K562 (cell line): ENCODE data around the gene CHCHD1. TPM values are rescaled to one million over a fixed set of nuclear protein-coding genes. Genes with fewer than 3 reads are reported as not detected.

Source experiments
- CSDE1 ChIP-seq, 2 experiments: fragments of 450-650 bp; IDR thresholded peaks; 2 replicates each; pipeline ENCODE4 v1.6.1; 2016; ENCODE audit warnings: mild to moderate bottlenecking in 1 of 2
- DPF2 ChIP-seq: fragments of 450-650 bp; IDR thresholded peaks from 2 replicates; pipeline ENCODE4 v1.6.1; 2016
- HDAC1 ChIP-seq, 2 experiments: fragments of 450-650 bp; IDR thresholded peaks; 2 replicates each; pipeline ENCODE4 v1.6.1; 2016 to 2017; ENCODE audit warnings: inconsistent platforms in 1 of 2, mild to moderate bottlenecking in 1 of 2, moderate library complexity in 1 of 2
- HIVEP1 ChIP-seq: fragments of 250-450 bp; sonication (Bioruptor Pico); IDR thresholded peaks from 2 replicates; pipeline ENCODE4 v1.4.0; 2020; ENCODE audit warnings: mild to moderate bottlenecking
- MYNN ChIP-seq, 2 experiments: sonication (generic); formaldehyde crosslinking in 1 of 2; IDR thresholded peaks; 2 replicates each; pipeline versions ENCODE4 v1.5.0 to v1.6.1; 2016 to 2020; ENCODE audit warnings: antibody characterized with exemption in 1 of 2, missing genetic modification reagents in 1 of 2
- POLR3A ChIP-seq: IDR thresholded peaks from 2 replicates; pipeline ENCODE4 v1.6.1; 2011; ENCODE audit warnings: borderline replicate concordance, mild to moderate bottlenecking, moderate library complexity; ENCODE audit not compliant: insufficient read length, insufficient read depth; ENCODE audit errors: extremely low read depth
- PTBP1 ChIP-seq: fragments of 200-400 bp; formaldehyde crosslinking; IDR thresholded peaks from 2 replicates; pipeline ENCODE4 v1.6.1; 2017; ENCODE audit warnings: low read depth, low read length
- SMC3 ChIP-seq: conservative IDR thresholded peaks from 2 replicates; pipeline ENCODE4 v1.6.1; 2011; ENCODE audit warnings: low read depth, low read length, improper control_type of control experiment; ENCODE audit not compliant: insufficient read depth
- ZNF507 ChIP-seq: conservative IDR thresholded peaks from 2 replicates; pipeline ENCODE4 v1.6.1; 2017; ENCODE audit warnings: missing genetic modification characterization, missing compliant biosample characterization
- polyA plus RNA-seq, 8 experiments: library from polyadenylated mRNA; depleted of rRNA in 4 of 8; stranded (reverse) in 5 of 8; unstranded in 3 of 8; fragments of >200 nt; fragmentation: Nextera tagmentation in 2 of 8; fragmentation: Illumina TruSeq in 1 of 8; extraction: Ambion mirVana in 2 of 8; extraction: Trizol in 1 of 8; gene quantifications; 2 replicates each; pipeline versions ENCODE4 v1.2.1 to v1.2.3, GENCODE V29; 2011 to 2014; ENCODE audit warnings: inconsistent platforms in 1 of 8, missing spikeins in 1 of 8
- total RNA-seq, 7 experiments: library from RNA; depleted of rRNA in 6 of 7; stranded (reverse); fragments of >200 nt in 6 of 7; fragmentation: Illumina TruSeq in 2 of 7; extraction: Trizol in 2 of 7; gene quantifications; 2 replicates each; pipeline versions ENCODE4 v1.2.1 to v1.2.3, GENCODE V29; 2011 to 2021; ENCODE audit warnings: low replicate concordance in 1 of 7
- TF ChIP-seq, protein P1 (sequence below): fragments of 450-650 bp; formaldehyde crosslinking; conservative IDR thresholded peaks from 2 replicates; pipeline ENCODE4 v1.4.0; 2022; ENCODE audit warnings: mild to moderate bottlenecking, missing genetic modification characterization
- TF ChIP-seq, protein P2 (sequence below): fragments of 200-600 bp; sonication (generic); IDR thresholded peaks from one replicate; pipeline ENCODE4 v1.6.1; 2012; ENCODE audit warnings: mild to moderate bottlenecking, low read depth, low read length, inconsistent platforms
- TF ChIP-seq, protein P3 (sequence below): fragments of 450-650 bp; IDR thresholded peaks from 2 replicates; pipeline ENCODE4 v1.6.1; 2016

CHCHD1 gene
- total and polyA plus RNA-seq, 9 of the 15 experiments (the other 6 are each of a cell fraction or from before 2014, with no cell fraction given), result 52.9 to 126 (median 83.4) TPM

GRCh38 chr10:73774637-73775036 lies 7.2 kb upstream of the CHCHD1 start (continued):
- TF ChIP-seq, protein P1, sequence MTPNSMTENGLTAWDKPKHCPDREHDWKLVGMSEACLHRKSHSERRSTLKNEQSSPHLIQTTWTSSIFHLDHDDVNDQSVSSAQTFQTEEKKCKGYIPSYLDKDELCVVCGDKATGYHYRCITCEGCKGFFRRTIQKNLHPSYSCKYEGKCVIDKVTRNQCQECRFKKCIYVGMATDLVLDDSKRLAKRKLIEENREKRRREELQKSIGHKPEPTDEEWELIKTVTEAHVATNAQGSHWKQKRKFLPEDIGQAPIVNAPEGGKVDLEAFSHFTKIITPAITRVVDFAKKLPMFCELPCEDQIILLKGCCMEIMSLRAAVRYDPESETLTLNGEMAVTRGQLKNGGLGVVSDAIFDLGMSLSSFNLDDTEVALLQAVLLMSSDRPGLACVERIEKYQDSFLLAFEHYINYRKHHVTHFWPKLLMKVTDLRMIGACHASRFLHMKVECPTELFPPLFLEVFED (CRISPR knock-in tag), result 0 out of 2 replicates have a peak, but pooled peaks have one; percentile 47
- no peak for TF ChIP-seq POLR3A
- 0 out of 2 replicates have a peak, but pooled peaks have one; percentile 19 for TF ChIP-seq MYNN (IDR thresholded peaks at IDR 0.05)
- TF ChIP-seq MYNN (CRISPR knock-in tag; IDR thresholded peaks at IDR 0.05), result no peak
- no peak for TF ChIP-seq PTBP1
- TF ChIP-seq HDAC1 (IDR thresholded peaks at IDR 0.05), result peak in 1 of 2 experiments; percentile 74; a peak in 2 of 4 replicates
- TF ChIP-seq, protein P2, sequence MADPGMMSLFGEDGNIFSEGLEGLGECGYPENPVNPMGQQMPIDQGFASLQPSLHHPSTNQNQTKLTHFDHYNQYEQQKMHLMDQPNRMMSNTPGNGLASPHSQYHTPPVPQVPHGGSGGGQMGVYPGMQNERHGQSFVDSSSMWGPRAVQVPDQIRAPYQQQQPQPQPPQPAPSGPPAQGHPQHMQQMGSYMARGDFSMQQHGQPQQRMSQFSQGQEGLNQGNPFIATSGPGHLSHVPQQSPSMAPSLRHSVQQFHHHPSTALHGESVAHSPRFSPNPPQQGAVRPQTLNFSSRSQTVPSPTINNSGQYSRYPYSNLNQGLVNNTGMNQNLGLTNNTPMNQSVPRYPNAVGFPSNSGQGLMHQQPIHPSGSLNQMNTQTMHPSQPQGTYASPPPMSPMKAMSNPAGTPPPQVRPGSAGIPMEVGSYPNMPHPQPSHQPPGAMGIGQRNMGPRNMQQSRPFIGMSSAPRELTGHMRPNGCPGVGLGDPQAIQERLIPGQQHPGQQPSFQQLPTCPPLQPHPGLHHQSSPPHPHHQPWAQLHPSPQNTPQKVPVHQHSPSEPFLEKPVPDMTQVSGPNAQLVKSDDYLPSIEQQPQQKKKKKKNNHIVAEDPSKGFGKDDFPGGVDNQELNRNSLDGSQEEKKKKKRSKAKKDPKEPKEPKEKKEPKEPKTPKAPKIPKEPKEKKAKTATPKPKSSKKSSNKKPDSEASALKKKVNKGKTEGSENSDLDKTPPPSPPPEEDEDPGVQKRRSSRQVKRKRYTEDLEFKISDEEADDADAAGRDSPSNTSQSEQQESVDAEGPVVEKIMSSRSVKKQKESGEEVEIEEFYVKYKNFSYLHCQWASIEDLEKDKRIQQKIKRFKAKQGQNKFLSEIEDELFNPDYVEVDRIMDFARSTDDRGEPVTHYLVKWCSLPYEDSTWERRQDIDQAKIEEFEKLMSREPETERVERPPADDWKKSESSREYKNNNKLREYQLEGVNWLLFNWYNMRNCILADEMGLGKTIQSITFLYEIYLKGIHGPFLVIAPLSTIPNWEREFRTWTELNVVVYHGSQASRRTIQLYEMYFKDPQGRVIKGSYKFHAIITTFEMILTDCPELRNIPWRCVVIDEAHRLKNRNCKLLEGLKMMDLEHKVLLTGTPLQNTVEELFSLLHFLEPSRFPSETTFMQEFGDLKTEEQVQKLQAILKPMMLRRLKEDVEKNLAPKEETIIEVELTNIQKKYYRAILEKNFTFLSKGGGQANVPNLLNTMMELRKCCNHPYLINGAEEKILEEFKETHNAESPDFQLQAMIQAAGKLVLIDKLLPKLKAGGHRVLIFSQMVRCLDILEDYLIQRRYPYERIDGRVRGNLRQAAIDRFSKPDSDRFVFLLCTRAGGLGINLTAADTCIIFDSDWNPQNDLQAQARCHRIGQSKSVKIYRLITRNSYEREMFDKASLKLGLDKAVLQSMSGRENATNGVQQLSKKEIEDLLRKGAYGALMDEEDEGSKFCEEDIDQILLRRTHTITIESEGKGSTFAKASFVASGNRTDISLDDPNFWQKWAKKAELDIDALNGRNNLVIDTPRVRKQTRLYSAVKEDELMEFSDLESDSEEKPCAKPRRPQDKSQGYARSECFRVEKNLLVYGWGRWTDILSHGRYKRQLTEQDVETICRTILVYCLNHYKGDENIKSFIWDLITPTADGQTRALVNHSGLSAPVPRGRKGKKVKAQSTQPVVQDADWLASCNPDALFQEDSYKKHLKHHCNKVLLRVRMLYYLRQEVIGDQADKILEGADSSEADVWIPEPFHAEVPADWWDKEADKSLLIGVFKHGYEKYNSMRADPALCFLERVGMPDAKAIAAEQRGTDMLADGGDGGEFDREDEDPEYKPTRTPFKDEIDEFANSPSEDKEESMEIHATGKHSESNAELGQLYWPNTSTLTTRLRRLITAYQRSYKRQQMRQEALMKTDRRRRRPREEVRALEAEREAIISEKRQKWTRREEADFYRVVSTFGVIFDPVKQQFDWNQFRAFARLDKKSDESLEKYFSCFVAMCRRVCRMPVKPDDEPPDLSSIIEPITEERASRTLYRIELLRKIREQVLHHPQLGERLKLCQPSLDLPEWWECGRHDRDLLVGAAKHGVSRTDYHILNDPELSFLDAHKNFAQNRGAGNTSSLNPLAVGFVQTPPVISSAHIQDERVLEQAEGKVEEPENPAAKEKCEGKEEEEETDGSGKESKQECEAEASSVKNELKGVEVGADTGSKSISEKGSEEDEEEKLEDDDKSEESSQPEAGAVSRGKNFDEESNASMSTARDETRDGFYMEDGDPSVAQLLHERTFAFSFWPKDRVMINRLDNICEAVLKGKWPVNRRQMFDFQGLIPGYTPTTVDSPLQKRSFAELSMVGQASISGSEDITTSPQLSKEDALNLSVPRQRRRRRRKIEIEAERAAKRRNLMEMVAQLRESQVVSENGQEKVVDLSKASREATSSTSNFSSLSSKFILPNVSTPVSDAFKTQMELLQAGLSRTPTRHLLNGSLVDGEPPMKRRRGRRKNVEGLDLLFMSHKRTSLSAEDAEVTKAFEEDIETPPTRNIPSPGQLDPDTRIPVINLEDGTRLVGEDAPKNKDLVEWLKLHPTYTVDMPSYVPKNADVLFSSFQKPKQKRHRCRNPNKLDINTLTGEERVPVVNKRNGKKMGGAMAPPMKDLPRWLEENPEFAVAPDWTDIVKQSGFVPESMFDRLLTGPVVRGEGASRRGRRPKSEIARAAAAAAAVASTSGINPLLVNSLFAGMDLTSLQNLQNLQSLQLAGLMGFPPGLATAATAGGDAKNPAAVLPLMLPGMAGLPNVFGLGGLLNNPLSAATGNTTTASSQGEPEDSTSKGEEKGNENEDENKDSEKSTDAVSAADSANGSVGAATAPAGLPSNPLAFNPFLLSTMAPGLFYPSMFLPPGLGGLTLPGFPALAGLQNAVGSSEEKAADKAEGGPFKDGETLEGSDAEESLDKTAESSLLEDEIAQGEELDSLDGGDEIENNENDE, result no peak
- TF ChIP-seq, protein P3, sequence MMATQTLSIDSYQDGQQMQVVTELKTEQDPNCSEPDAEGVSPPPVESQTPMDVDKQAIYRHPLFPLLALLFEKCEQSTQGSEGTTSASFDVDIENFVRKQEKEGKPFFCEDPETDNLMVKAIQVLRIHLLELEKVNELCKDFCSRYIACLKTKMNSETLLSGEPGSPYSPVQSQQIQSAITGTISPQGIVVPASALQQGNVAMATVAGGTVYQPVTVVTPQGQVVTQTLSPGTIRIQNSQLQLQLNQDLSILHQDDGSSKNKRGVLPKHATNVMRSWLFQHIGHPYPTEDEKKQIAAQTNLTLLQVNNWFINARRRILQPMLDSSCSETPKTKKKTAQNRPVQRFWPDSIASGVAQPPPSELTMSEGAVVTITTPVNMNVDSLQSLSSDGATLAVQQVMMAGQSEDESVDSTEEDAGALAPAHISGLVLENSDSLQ, result no peak
- TF ChIP-seq CSDE1 (IDR thresholded peaks at IDR 0.05), result no peak
- no peak for TF ChIP-seq HIVEP1 (CRISPR knock-in tag)
- 0 out of 2 replicates have a peak, but pooled peaks have one; percentile 18 for TF ChIP-seq SMC3
- TF ChIP-seq DPF2, result peak; percentile 57; the same call in 1 of the 2 replicates
- no peak for TF ChIP-seq ZNF507 (tag)
